SU-DHL-6 (cell line): ENCODE results near the gene POLR1D.

Experiments used
- H2AFZ ChIP-seq: fragments of 200-600 bp; sonication (generic); 2 replicates; pipeline ENCODE4 v1.6.1; 2014; ENCODE audit warnings: low read depth, mild to moderate bottlenecking, moderate library complexity, mixed read lengths, antibody characterized with exemption, low read length; ENCODE audit not compliant: severe bottlenecking
- H3F3A ChIP-seq: fragments of 200-600 bp; shearing (Covaris generic); 2 replicates; pipeline ENCODE4 v1.6.0; 2016; ENCODE audit warnings: antibody characterized with exemption, mild to moderate bottlenecking; ENCODE audit not compliant: insufficient read depth
- H3K27ac ChIP-seq: fragments of 200-600 bp; sonication (generic); 2 replicates; pipeline ENCODE4 v1.5.1; 2016; ENCODE audit warnings: low read depth, mild to moderate bottlenecking, low read length, moderate library complexity, mixed read lengths
- H3K27me3 ChIP-seq: fragments of 200-600 bp; sonication (generic), shearing (Covaris generic); 2 replicates; pipeline ENCODE4 v1.6.0; 2014; ENCODE audit warnings: mild to moderate bottlenecking, low read length
- H3K36me3 ChIP-seq: fragments of 200-600 bp; sonication (generic); 2 replicates; pipeline ENCODE4 v1.6.1; 2014; ENCODE audit warnings: mild to moderate bottlenecking, low read length, mixed read lengths
- H3K4me2 ChIP-seq: fragments of 300-600, 200-600 bp; shearing (Covaris generic), sonication (generic); 2 replicates; pipeline ENCODE4 v1.6.0; 2014; ENCODE audit warnings: low read length, low read depth, mild to moderate bottlenecking; ENCODE audit not compliant: poor library complexity, severe bottlenecking
- H3K4me3 ChIP-seq: fragments of 200-600 bp; sonication (generic); 2 replicates; pipeline ENCODE4 v1.5.1; 2014; ENCODE audit warnings: antibody characterized with exemption, low read length, mild to moderate bottlenecking, mixed read lengths; ENCODE audit not compliant: insufficient read depth, poor library complexity, severe bottlenecking
- H3K79me2 ChIP-seq: fragments of 200-600 bp; sonication (generic); 2 replicates; pipeline ENCODE4 v1.6.1; 2014; ENCODE audit warnings: mild to moderate bottlenecking, low read length, moderate library complexity; ENCODE audit not compliant: insufficient read depth
- H3K9ac ChIP-seq: fragments of 200-600 bp; sonication (generic); 2 replicates; pipeline ENCODE4 v1.7.0; 2014; ENCODE audit warnings: mild to moderate bottlenecking, low read length
- H3K9me2 ChIP-seq: fragments of 200-600 bp; sonication (generic); replicated peaks from 2 replicates; pipeline ENCODE4 v1.6.1; 2014; ENCODE audit warnings: low read length; ENCODE audit not compliant: insufficient read depth
- H3K9me3 ChIP-seq: fragments of 200-600 bp; sonication (generic); 2 replicates; pipeline ENCODE4 v1.6.1; 2014; ENCODE audit warnings: low read length, mixed read lengths; ENCODE audit not compliant: insufficient read depth
- H4K20me1 ChIP-seq: fragments of 200-600 bp; sonication (generic); 2 replicates; pipeline ENCODE4 v1.6.1; 2014; ENCODE audit warnings: low read depth, mild to moderate bottlenecking, antibody characterized with exemption, low read length, moderate library complexity, mixed read lengths
- CTCF ChIP-seq: fragments of 200-600 bp; sonication (generic); IDR thresholded peaks from one replicate; pipeline ENCODE4 v1.5.1; 2017; ENCODE audit warnings: antibody characterized with exemption, mild to moderate bottlenecking, low read length, moderate library complexity; ENCODE audit not compliant: insufficient read depth, poor library complexity, severe bottlenecking
- EZH2phosphoT487 ChIP-seq: fragments of 200-600 bp; sonication (generic), shearing (Covaris generic); conservative IDR thresholded peaks from 2 replicates; pipeline ENCODE4 v1.6.1; 2018; ENCODE audit warnings: mild to moderate bottlenecking, antibody characterized with exemption, low read length, moderate library complexity, mixed read lengths

POLR1D gene

GRCh38 chr13:27634791-27635190 is 13.1 kb downstream of the POLR1D start:
- H3K9ac ChIP-seq, result no peak overlapping the region
- H3K27me3 ChIP-seq, result no peaks in the 10 kb centered on the region
- H3K9me2 ChIP-seq, result no peaks in the 10 kb centered on the region
- H3K36me3 ChIP-seq, result peaks cover 3% of the 10 kb centered on the region; the same call in 1 of the 2 replicates
- no peak overlapping the region for H3K4me2 ChIP-seq
- no peak overlapping the region for H2AFZ ChIP-seq
- peaks cover 84% of the 10 kb centered on the region for H3K79me2 ChIP-seq
- no peak overlapping the region for H3K27ac ChIP-seq
- H4K20me1 ChIP-seq, result peaks cover 8% of the 10 kb centered on the region; the same call in 1 of the 2 replicates
- TF ChIP-seq CTCF (no peak), EZH2phosphoT487 (no peak)
- no peak overlapping the region for H3K4me3 ChIP-seq
- no peaks in the 10 kb centered on the region for H3K9me3 ChIP-seq
- H3F3A ChIP-seq, result no peaks in the 10 kb centered on the region

GRCh38 chr13:27635266-27635665 is 13.6 kb downstream of the POLR1D start:
- Histone ChIP-seq H2AFZ (no peak overlapping the region), H3K9me2 (no peaks in the 10 kb centered on the region), H3K4me3 (no peak overlapping the region), H3K4me2 (no peak overlapping the region), H3K79me2 (peaks cover 86% of the 10 kb centered on the region), H3K36me3 (peaks cover 3% of the 10 kb centered on the region; the same call in 1 of the 2 replicates), H3K27ac (no peak overlapping the region), H3K27me3 (no peaks in the 10 kb centered on the region), H3K9ac (no peak overlapping the region), H3K9me3 (no peaks in the 10 kb centered on the region), H3F3A (no peaks in the 10 kb centered on the region), H4K20me1 (peaks cover 8% of the 10 kb centered on the region; the same call in 1 of the 2 replicates)
- TF ChIP-seq EZH2phosphoT487 (no peak), CTCF (no peak)

GRCh38 chr13:27636589-27637288 is 15.0 kb downstream of the POLR1D start:
- Histone ChIP-seq H3K27ac (no peak overlapping the region), H3K9me2 (no peaks in the 10 kb centered on the region), H3F3A (no peaks in the 10 kb centered on the region), H3K27me3 (no peaks in the 10 kb centered on the region), H2AFZ (no peak overlapping the region), H3K79me2 (peaks cover 85% of the 10 kb centered on the region), H3K9ac (no peak overlapping the region), H3K36me3 (peaks cover 3% of the 10 kb centered on the region; the same call in 1 of the 2 replicates), H3K9me3 (no peaks in the 10 kb centered on the region), H3K4me2 (no peak overlapping the region), H4K20me1 (peaks cover 8% of the 10 kb centered on the region; the same call in 1 of the 2 replicates), H3K4me3 (no peak overlapping the region)
- TF ChIP-seq EZH2phosphoT487 (no peak), CTCF (no peak)
